GM18858 (cell line): ENCODE data around the gene CDH23.

Source experiments
- ATAC-seq: cut with Tn5 transposase; IDR thresholded peaks from one replicate; pipeline ENCODE4 v1.9.1; 2021; ENCODE audit not compliant: unreplicated experiment

Gene CDH23

DNA sequence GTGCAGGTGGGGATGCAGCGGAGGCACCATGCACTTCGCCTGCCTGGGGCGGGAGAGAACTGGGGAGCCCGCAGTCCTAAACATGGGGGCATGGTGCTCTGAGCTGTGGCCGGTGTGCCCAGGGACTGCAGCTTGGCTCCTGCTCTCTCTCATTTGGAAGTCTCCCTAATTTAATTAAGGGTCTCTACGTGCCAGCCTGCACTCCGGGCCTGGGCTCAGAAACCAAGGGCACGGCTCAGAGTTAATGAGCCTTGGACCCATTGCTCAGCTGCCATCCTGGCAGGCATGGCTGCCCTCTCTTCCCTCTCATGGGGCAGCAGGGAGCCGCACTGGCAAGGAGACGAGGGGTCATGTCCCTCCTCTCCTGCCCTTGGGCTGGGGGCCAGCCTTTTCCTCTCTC is 115.6 kb downstream of the CDH23 start:
- no peak for ATAC-seq

- ATAC-seq: no peak
Measured at GRCh38 chr10:71512761-71513539, 116.2 kb downstream of the CDH23 start.

- ATAC-seq: no peak
Measured at GRCh38 chr10:71513540-71513853, 116.8 kb downstream of the CDH23 start.

GRCh38 chr10:71513936-71514335 is 117.2 kb downstream of the CDH23 start:
- no peak for ATAC-seq

DNA sequence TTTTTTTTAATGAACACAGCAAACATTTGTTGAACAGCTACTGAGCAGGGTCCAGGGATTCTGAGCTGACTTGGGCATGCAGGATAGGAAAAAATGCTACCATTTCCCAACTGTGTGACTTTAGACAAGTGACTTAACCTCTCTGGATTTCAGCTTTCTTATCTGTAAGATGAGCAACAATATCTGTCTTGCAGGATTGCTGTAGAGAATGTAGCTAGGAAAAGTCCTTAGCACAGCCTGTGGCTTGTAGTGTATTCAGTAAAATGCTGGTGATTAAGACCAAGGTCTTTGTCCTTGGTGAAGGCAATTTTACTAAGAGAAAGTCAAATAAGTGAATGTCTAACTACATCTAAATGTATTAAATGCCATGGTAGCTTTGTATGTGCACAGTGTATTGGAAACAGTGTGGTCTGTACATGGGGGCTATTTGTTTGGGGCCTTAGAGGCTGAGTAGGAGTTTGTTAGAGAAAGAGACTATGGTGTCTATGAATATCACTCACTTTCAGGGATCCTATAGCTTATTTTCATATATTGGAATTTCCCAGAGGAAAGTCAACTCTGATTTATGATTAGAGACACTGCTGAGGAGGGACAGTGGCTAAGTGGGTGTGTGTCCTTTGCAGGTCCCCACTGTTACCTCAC is 118.9 kb downstream of the CDH23 start:
- no peak for ATAC-seq

GRCh38 chr10:71516890-71517289 is 120.2 kb downstream of the CDH23 start:
- ATAC-seq: no peak

DNA sequence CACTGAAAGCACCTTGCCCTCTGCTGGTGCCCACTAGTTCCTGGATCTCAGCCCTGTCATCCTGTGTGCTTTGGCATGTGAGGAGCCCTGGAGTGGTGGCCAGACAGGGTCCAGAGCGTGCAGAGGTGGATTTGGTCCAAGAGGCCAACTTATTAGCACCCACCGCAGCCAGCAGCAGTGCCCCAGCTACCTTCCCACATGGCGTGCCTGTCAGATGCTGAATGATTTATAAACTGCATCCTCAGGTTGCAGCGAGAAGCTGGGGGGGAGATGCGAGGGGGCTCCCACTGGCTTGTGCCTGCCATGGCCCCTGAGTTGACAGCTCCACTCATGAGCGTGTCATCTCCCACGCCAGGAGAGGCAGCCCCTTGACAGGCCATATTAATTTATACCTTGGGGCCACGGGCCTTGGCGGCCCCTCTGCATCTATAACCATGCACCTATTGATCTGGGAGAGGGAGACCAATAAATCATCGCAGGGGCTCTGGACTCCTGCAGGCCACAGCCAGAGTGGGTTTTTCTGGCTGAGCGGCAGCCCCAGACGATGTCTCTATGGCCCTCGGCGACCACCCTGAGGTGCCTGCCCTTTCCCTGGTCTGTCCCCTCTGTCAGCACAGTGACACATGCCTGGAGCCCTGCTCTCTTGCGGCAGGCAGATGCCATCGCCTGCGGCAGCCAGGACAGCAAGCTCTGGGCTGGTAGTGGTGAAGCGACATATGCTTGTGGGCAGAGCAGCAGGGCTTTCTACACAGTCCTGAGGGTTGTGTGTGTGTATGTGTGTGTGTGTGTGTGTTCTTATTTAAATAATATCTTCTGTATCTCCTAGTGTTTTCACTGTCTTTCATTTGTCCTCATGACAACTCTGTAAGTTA is 120.8 kb downstream of the CDH23 start:
- no peak for ATAC-seq

DNA sequence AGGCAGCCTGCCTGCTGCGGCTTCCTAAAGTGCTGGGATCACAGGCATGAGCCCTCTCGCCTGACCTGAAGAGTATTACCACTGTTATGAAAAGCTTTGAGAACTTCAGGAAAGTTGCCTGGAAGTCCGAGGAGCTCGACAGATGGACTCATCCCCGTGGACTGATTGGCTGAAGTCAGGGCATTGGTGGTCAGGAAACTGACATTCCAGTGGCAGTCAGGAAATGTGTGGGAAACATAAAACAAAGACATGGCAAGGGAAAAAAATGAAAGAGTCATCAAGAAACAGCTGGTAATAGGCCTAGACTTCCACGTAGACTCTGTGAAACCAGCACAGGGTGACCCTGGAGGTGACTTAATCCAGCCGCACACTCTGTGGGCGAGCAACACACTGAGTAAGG is 123.3 kb downstream of the CDH23 start:
- no peak for ATAC-seq

GRCh38 chr10:71521504-71522441 is 125.1 kb downstream of the CDH23 start:
- ATAC-seq: no peak

- ATAC-seq: no peak
Measured at GRCh38 chr10:71522442-71523144, 125.9 kb downstream of the CDH23 start.

- ATAC-seq: no peak
Measured at GRCh38 chr10:71523756-71524155, 127.0 kb downstream of the CDH23 start.

DNA sequence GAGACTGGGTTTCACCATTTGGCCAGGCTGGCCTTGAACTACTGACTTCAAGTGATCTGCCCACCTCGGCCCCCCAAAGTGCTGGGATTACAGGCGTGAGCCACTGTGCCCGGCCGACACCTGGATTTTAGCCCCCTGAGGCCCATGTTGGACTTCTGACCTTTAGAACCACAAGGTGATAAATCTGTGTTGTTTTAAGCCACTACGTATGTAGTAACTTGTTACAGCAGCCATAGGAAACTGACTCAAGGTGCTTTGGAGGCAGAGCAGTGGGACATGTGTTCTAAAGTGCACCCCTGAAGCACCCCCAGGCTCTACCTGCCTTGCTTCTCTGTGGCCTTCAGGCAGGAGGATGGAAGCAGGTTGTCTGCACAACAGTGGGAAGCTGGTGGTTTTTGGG is 128.4 kb downstream of the CDH23 start:
- ATAC-seq: no peak

DNA sequence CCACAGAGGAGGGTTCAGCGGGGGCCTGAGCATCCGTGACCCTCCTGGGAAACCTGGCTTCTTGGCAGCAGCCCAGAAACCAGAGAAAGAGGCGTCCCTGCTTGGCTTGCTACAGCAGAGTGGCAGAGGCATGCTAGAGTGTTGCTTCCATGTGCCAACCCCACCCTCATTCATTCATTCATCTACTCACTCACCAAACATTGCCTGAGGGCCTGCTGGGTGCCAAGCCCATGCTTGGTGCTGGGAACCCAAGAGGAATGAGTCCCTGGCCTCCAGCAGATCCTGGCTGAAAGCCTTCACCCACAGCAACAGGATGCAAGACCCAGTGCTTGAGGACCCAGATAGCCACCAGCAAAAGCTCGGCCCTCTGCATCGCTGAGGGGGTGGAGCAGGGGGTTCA is 129.0 kb downstream of the CDH23 start:
- ATAC-seq: no peak

DNA sequence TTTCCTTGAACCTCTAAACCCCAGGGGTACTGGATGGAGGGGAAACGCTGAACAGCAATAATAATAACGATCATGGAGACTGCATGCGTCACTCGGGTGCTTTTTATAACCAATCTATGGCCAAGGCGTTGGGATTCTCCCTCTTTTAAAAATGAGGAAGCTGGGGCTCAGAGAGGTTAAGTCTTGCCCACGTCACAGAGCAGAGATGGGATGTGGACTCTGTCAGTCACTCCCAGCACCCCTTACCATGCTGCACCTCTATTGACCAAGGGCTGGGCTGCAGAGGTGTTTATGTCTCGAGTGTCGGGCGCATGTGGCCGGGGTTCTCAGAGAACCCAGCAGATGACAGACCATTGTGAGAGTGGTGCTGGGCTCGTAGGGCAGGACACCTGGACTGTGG is 129.9 kb downstream of the CDH23 start:
- no peak for ATAC-seq

DNA sequence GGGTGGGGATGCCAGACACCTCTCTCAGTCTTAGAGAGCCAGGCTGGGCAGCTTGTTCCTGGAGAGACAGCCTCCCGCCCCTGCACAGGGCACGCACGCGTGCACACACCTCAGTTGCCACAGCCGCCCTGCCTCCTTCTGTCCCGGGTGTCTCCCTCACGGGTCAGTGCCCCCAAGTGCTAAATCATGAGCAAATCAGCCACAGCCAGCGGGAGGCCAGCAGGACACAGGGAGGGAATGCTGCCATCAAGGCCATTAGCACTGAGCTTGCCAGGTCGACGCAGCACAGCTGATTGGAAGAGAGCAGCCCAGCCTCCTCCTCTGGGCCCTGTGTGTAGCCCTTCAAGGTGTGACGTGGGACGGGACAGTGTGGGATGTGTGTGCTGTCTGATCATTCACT is 130.4 kb downstream of the CDH23 start:
- ATAC-seq: no peak

DNA sequence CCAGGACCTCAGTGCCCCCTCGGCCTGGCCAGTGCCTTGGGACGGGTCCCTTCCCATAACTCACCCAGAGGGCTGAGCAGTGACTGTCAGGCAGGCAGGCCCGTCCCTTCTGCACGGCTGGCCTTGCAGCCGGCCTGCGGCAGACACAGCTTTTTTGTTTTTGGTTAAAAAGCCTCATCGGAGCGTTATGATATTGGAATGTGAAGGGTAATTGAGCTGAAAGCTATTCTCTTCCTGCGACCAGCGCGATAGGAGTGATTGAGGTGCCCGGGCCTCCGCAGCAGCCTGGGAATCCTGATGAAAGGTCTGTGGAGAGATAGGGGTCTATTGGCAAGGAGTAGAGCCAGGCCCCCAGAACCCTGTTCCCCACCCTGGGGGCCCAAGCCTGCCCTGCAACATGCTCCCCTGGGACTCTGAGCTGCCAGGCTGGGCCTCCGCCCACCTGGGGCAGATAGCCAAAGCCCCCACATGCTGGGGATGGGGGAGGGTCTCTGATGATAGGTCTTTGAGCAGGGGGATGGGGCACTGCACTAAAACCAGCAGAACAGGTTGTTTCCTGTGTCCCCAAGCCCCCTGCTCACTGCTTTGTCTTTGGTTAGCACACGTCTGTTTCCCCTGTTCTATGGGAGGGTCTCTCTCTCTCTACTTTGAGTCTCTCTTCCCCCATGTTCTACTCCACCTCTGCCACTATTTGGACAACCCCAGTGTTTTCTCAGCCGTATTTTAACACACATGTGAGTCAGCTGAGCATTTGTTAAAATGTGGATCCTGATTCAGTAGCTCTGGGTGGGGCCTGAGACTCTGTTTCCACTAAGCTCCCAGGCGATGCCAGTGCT is 131.9 kb downstream of the CDH23 start:
- ATAC-seq: no peak

GRCh38 chr10:71529207-71529827 is 132.6 kb downstream of the CDH23 start:
- no peak for ATAC-seq

GRCh38 chr10:71530781-71531180 is 134.1 kb downstream of the CDH23 start:
- ATAC-seq: no peak
